Islet precursor cell (in vitro differentiated cells): ENCODE measurements around the gene HIGD1C.

ENCODE experiments used
- DNase-seq: peaks from one replicate; pipeline ENCODE4 v3.0.0-alpha.2; 2018

Gene HIGD1C

GRCh38 chr12:50986966-50987737 is 34.8 kb downstream of the HIGD1C start:
- DNase-seq, result peak; percentile 80

- peak; percentile 42 for DNase-seq
Measured at GRCh38 chr12:50988051-50988450, 35.7 kb downstream of the HIGD1C start.

- DNase-seq, result peak; percentile 32
Measured at GRCh38 chr12:50988871-50989270, 36.5 kb downstream of the HIGD1C start.

- DNase-seq, result no peak
Measured at GRCh38 chr12:50990147-50990727, 37.9 kb downstream of the HIGD1C start.

GRCh38 chr12:50990791-50991190 is 38.4 kb downstream of the HIGD1C start:
- DNase-seq, result no peak

- DNase-seq, result no peak
Measured at GRCh38 chr12:50991291-50991690, 38.9 kb downstream of the HIGD1C start.

- DNase-seq, result no peak
Measured at GRCh38 chr12:50992819-50993218, 40.5 kb downstream of the HIGD1C start.

GRCh38 chr12:50999093-50999492 is 46.7 kb downstream of the HIGD1C start:
- DNase-seq, result no peak

GRCh38 chr12:51000245-51000644 is 47.9 kb downstream of the HIGD1C start:
- DNase-seq, result no peak

- DNase-seq, result no peak
Measured at GRCh38 chr12:51001799-51002198, 49.5 kb downstream of the HIGD1C start.

- peak; percentile 81 for DNase-seq
Measured at GRCh38 chr12:51004504-51004903, 52.2 kb downstream of the HIGD1C start.

GRCh38 chr12:51005030-51005429 is 52.7 kb downstream of the HIGD1C start:
- no peak for DNase-seq

- DNase-seq, result peak; percentile 92
Measured at GRCh38 chr12:51005671-51006070, 53.3 kb downstream of the HIGD1C start.

GRCh38 chr12:51008329-51009055 is 56.1 kb downstream of the HIGD1C start:
- no peak for DNase-seq

GRCh38 chr12:51009056-51009440 is 56.7 kb downstream of the HIGD1C start:
- no peak for DNase-seq

GRCh38 chr12:51011955-51012354 is 59.6 kb downstream of the HIGD1C start:
- DNase-seq, result peak; percentile 47

- no peak for DNase-seq
Measured at GRCh38 chr12:51012570-51013236, 60.4 kb downstream of the HIGD1C start.

GRCh38 chr12:51013441-51013840 is 61.1 kb downstream of the HIGD1C start:
- DNase-seq, result no peak

- peak; percentile 35 for DNase-seq
Measured at GRCh38 chr12:51014467-51014866, 62.1 kb downstream of the HIGD1C start.

GRCh38 chr12:51017452-51017851 is 65.1 kb downstream of the HIGD1C start:
- DNase-seq, result no peak

- DNase-seq, result no peak
Measured at GRCh38 chr12:51018956-51019355, 66.6 kb downstream of the HIGD1C start.

GRCh38 chr12:51019927-51020326 is 67.6 kb downstream of the HIGD1C start:
- DNase-seq, result no peak
